Transverse colon (tissue), 4 donors: ENCODE results near the gene ACTA2.

Experiments used
- EP300 ChIP-seq: sonication (generic); formaldehyde crosslinking; IDR thresholded peaks from one replicate; pipeline ENCODE4 v1.6.1; 2017; ENCODE audit warnings: antibody characterized with exemption, low read depth
- POLR2A ChIP-seq: fragments of 450-650 bp; IDR thresholded peaks from one replicate; pipeline ENCODE4 v1.6.1; 2016; ENCODE audit warnings: antibody characterized with exemption, mild to moderate bottlenecking, moderate library complexity
- POLR2AphosphoS5 ChIP-seq, 3 donors: sonication (generic); formaldehyde crosslinking; IDR thresholded peaks; one replicate each; pipeline ENCODE4 v1.6.1; 2016; ENCODE audit warnings: antibody characterized with exemption in 3 of 3
- TF ChIP-seq, protein P1 (sequence below), 5 experiments: fragments of 200-600 bp in 3 of 5; fragments of 450-650 bp in 2 of 5; sonication (generic) in 3 of 5; IDR thresholded peaks; 1 replicate in 2 of 5; 2 replicates in 3 of 5; pipeline ENCODE4 v1.5.1; 2016 to 2017; ENCODE audit warnings: antibody characterized with exemption in 5 of 5, inconsistent platforms in 3 of 5, mild to moderate bottlenecking in 2 of 5, moderate library complexity in 1 of 5

- no peak for TF ChIP-seq POLR2AphosphoS5 (IDR thresholded peaks at IDR 0.05)
- TF ChIP-seq, protein P1, sequence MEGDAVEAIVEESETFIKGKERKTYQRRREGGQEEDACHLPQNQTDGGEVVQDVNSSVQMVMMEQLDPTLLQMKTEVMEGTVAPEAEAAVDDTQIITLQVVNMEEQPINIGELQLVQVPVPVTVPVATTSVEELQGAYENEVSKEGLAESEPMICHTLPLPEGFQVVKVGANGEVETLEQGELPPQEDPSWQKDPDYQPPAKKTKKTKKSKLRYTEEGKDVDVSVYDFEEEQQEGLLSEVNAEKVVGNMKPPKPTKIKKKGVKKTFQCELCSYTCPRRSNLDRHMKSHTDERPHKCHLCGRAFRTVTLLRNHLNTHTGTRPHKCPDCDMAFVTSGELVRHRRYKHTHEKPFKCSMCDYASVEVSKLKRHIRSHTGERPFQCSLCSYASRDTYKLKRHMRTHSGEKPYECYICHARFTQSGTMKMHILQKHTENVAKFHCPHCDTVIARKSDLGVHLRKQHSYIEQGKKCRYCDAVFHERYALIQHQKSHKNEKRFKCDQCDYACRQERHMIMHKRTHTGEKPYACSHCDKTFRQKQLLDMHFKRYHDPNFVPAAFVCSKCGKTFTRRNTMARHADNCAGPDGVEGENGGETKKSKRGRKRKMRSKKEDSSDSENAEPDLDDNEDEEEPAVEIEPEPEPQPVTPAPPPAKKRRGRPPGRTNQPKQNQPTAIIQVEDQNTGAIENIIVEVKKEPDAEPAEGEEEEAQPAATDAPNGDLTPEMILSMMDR (IDR thresholded peaks at IDR 0.05) = no peak
- no peak for TF ChIP-seq POLR2A
- TF ChIP-seq EP300 = no peak
Observed at GRCh38 chr10:88920986-88921593, 31.5 kb downstream of the ACTA2 start.
